Esophagus squamous epithelium (tissue), 5 donors: ENCODE measurements around the gene CDC23. TPM values are rescaled to one million over a fixed set of nuclear protein-coding genes. Genes with fewer than 3 reads are reported as not detected.

ENCODE experiments used
- DNase-seq: peaks from one replicate; lab custom pipeline; 2025; lab: John Stamatoyannopoulos, UW
- H3K27ac ChIP-seq, 4 donors: fragments of 200-600 bp; sonication (generic); one replicate each; pipeline ENCODE4 v1.5.1; 2016 to 2019; ENCODE audit warnings: mild to moderate bottlenecking in 1 of 4
- H3K27me3 ChIP-seq, 4 donors: fragments of 200-600 bp; sonication (generic); 1 replicate in 3 of 4; 2 replicates in 1 of 4; pipeline versions ENCODE4 v1.5.1 to v1.6.0; 2017 to 2021; ENCODE audit warnings: antibody characterized with exemption in 1 of 4
- H3K36me3 ChIP-seq, 3 donors: fragments of 200-600 bp; sonication (generic); one replicate each; pipeline ENCODE4 v1.5.1; 2016 to 2019
- H3K4me1 ChIP-seq, 3 donors: fragments of 200-600 bp; sonication (generic); one replicate each; pipeline ENCODE4 v1.5.1; 2017 to 2019
- H3K4me3 ChIP-seq, 4 donors: fragments of 200-600 bp; sonication (generic); 1 replicate in 3 of 4; 2 replicates in 1 of 4; pipeline ENCODE4 v1.5.1; 2016 to 2019; ENCODE audit warnings: mild to moderate bottlenecking in 2 of 4, moderate library complexity in 1 of 4
- H3K9me3 ChIP-seq, 3 donors: fragments of 200-600 bp; sonication (generic); one replicate each; pipeline ENCODE4 v1.5.1; 2016 to 2019
- CTCF ChIP-seq, 6 experiments: fragments of 450-650 bp in 4 of 6; fragments of 200-600 bp in 2 of 6; sonication (generic) in 2 of 6; IDR thresholded peaks; one replicate each; pipeline ENCODE4 v1.5.1; 2016 to 2019; ENCODE audit warnings: antibody characterized with exemption in 6 of 6, mild to moderate bottlenecking in 4 of 6, moderate library complexity in 4 of 6
- POLR2A ChIP-seq, 4 donors: fragments of 450-650 bp; IDR thresholded peaks; one replicate each; pipeline ENCODE4 v1.6.1; 2017; ENCODE audit warnings: antibody characterized with exemption in 4 of 4, mild to moderate bottlenecking in 4 of 4, moderate library complexity in 3 of 4
- WGBS, 2 donors: methylation state at CpG; one replicate each; pipeline ENCODE4 v1.1.5; 2018; 5-methylcytosine and 5-hydroxymethylcytosine counted together
- intact Hi-C: fragments of 100-400 bp; cut with DNase I; formaldehyde crosslinking; loops from one replicate; pipeline ENCODE4 v1.15.0; 2022
- total RNA-seq, 4 donors: library from RNA; depleted of rRNA; stranded (reverse); fragments of >200 nt; gene quantifications; one replicate each; pipeline ENCODE4 v1.1.0, GENCODE V29; 2016
- donor health status: DM: yes; HTN: yes; CAD: no.

Gene CDC23
- total RNA-seq, 4 donors from 2014 or later, result 10.4 to 25.8 (median 20.5) TPM

DNA sequence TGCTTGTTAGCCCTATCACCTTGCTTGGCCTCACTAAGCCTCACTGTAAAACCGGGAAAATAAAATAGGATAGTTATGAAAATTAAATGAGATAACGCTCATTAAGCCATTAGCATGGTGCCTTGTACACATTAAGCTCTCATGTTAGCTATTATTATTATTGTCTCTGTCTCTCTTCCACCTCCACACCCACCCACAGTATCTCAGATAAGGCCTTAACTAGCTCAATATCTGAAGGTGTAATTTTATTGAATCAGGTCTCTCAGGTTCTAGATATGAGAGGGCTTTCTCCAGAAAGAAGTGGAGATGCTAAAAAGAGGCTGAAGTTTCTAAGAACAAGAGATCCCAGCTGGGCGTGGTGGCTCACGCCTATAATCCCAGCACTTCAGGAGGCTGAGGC, 33.7 kb upstream of the CDC23 start:
- H3K4me3 ChIP-seq, result no peak overlapping the region
- DNase-seq, result no peak
- 85 to 87% methylated on average over 4 of the region's 4 CpGs for WGBS, 2 donors
- TF ChIP-seq CTCF (IDR thresholded peaks at IDR 0.05), result no peak
- TF ChIP-seq POLR2A (IDR thresholded peaks at IDR 0.05), result no peak
- no peaks in the 10 kb centered on the region for H3K36me3 ChIP-seq
- H3K4me1 ChIP-seq, result peaks cover 0 to 6% (median 4%) of the 10 kb centered on the region in 3 donors
- H3K27ac ChIP-seq, result no peak overlapping the region
- intact Hi-C loops, result no loop called here
- H3K27me3 ChIP-seq, result peaks cover 0 to 15% (median 0%) of the 10 kb centered on the region in 4 donors
- no peaks in the 10 kb centered on the region for H3K9me3 ChIP-seq

DNA sequence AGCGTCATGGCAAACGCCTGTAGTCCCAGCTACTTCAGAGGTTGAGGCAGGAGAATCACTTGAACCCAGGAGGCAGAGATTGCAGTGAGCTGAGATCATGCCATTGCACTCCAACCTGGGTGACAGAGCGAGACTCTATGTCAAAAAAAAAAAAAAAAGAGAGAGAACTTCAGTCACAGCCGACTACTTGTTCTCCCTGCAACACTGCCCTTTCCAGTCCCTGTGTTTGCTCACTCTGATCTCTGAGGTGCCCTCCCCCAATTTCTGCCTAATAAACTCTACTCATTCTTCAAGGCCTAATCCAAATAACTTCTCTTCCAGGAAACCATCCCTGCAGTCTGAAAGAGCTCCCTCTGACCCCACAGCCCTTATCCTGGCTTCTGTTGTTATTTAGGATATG, 33.2 kb upstream of the CDC23 start:
- no peak for DNase-seq
- WGBS, 2 donors, result 80 to 86% methylated on average over 4 of the region's 4 CpGs

DNA sequence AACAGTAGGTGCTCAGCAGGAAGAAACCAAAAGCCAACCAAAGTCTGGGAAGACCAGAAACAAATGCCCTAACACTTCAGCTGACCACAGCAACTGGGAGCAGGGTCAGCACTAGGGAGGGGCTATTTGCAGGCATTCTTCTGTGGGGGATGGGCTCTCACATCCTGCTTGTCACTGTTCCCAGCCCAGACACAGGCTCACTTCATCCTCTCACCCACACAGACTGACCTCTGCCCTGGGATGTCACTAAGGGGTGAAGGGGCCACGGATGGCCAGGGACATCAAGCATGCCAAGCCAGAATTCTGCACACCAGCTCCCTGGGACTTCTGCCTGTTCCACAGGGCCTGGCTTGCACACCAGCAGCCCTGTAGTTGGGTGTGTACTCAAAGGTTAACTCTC, 32.6 kb upstream of the CDC23 start:
- Histone ChIP-seq H3K27ac (no peak overlapping the region), H3K36me3 (no peaks in the 10 kb centered on the region), H3K4me1 (peaks cover 6 to 13% (median 6%) of the 10 kb centered on the region in 3 donors), H3K27me3 (peaks cover 0 to 26% (median 0%) of the 10 kb centered on the region in 4 donors), H3K4me3 (no peak overlapping the region), H3K9me3 (no peaks in the 10 kb centered on the region)
- intact Hi-C loops, result no loop called here
- TF ChIP-seq CTCF (IDR thresholded peaks at IDR 0.05), result no peak
- no peak for TF ChIP-seq POLR2A (IDR thresholded peaks at IDR 0.05)
- DNase-seq, result no peak
- WGBS, 2 donors, result 50% methylated on average over 1 of the region's 1 CpG; no CpG with 5 or more reads in 1 of the 2 donors

More for the DNA sequence above, 33.2 kb upstream of the CDC23 start:
- Histone ChIP-seq H3K27me3 (peaks cover 0 to 19% (median 0%) of the 10 kb centered on the region in 4 donors), H3K27ac (no peak overlapping the region), H3K36me3 (no peaks in the 10 kb centered on the region), H3K9me3 (no peaks in the 10 kb centered on the region), H3K4me1 (peaks cover 5 to 11% (median 6%) of the 10 kb centered on the region in 3 donors), H3K4me3 (no peak overlapping the region)
- TF ChIP-seq POLR2A (IDR thresholded peaks at IDR 0.05) (no peak), CTCF (IDR thresholded peaks at IDR 0.05) (no peak)
- intact Hi-C loops, result no loop called here

- Histone ChIP-seq H3K36me3 (no peaks in the 10 kb centered on the region), H3K9me3 (no peaks in the 10 kb centered on the region), H3K4me1 (peaks cover 6 to 13% (median 6%) of the 10 kb centered on the region in 3 donors), H3K4me3 (no peak overlapping the region), H3K27me3 (peaks cover 0 to 45% (median 0%) of the 10 kb centered on the region in 4 donors), H3K27ac (no peak overlapping the region)
- 51 to 55% methylated on average over 2 of the region's 2 CpGs for WGBS, 2 donors
- TF ChIP-seq CTCF (IDR thresholded peaks at IDR 0.05) (no peak), POLR2A (IDR thresholded peaks at IDR 0.05) (no peak)
- DNase-seq, result no peak
- intact Hi-C loops, result no loop called here
Measured at GRCh38 chr5:138243794-138244193, 30.7 kb upstream of the CDC23 start.

DNA sequence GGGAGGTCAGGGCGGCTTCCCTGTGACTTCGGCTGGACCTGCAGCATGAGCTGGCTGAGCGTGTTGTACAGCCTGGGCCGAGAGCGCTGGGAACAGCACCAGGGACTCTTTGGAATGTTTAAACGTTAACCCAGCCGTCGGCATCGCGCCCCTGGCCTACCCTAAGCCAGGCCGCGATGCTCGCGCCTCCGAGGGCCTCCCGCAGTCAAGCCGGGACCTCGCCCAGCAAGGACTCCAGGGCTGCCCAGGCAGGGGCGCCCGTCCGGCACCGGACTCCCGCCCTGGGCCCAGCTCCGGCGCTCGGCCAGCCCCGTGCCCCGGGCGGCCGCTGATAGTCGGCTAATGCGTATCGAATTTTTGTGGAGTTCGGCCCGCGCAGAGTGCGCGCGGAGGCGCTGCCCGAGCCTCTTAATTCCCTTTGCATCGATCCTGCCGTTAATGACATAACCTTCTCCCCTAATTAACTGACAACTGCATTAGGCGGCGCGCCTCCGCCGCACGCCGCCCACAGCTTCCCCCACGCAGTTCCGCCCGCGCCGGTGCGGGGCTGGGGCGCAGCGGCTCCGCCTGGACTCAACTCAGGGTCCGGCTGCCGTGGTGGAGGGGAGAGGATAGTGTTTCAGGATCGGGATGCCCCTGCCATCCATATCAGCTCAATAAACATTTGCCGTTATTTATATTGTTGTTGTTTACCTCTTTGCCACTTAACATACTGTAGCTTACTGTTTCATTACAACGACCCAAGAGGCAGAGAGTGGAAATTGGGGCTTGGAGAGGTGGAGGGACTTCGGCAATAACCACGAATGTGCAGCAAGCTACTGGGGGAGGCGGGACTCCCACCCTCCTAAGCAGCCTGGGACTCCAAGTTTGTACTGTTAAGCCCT, 28.8 kb upstream of the CDC23 start:
- H3K27ac ChIP-seq, result peak overlapping the region in 1 of 4 donors; percentile 11
- no peak for DNase-seq
- TF ChIP-seq CTCF (IDR thresholded peaks at IDR 0.05), result no peak
- no peak for TF ChIP-seq POLR2A (IDR thresholded peaks at IDR 0.05)
- intact Hi-C loops, result no loop called here
- H3K9me3 ChIP-seq, result no peaks in the 10 kb centered on the region
- H3K4me3 ChIP-seq, result peak overlapping the region; percentile 33 to 66 (median 44)
- peaks cover 0 to 58% (median 0%) of the 10 kb centered on the region in 4 donors for H3K27me3 ChIP-seq
- H3K4me1 ChIP-seq, result peaks cover 6 to 13% (median 6%) of the 10 kb centered on the region in 3 donors
- no peaks in the 10 kb centered on the region for H3K36me3 ChIP-seq
- WGBS, 2 donors, result 5 to 25% methylated on average over 10 to 27 of the region's 67 CpGs
